DND-41 (cell line): ENCODE results near the gene CBARP.
A peak's percentile ranks its signal among the peaks of the same experiment; 100 is the strongest.

Experiments used
- ATAC-seq: fragments of 200-7000 bp; cut with Tn5 transposase; 3 replicates; pipeline ENCODE4 v1.9.1; 2021; ENCODE audit warnings: low read depth; ENCODE audit not compliant: insufficient read depth
- DNase-seq: peaks from one replicate; pipeline ENCODE4 v3.0.0-alpha.2; 2020
- H2AFZ ChIP-seq: 2 replicates; pipeline ENCODE4 v1.6.0; 2012; ENCODE audit warnings: low read depth, low read length
- H3K27ac ChIP-seq: 2 replicates; pipeline ENCODE4 v1.5.1; 2012; ENCODE audit warnings: low read length, inconsistent platforms
- H3K27me3 ChIP-seq: fragments of 200-600 bp; sonication (generic); 2 replicates; pipeline ENCODE4 v1.6.0; 2012; ENCODE audit warnings: low read length, mild to moderate bottlenecking, inconsistent platforms; ENCODE audit not compliant: insufficient read depth, poor library complexity
- H3K36me3 ChIP-seq: 2 replicates; pipeline ENCODE4 v1.5.1; 2012; ENCODE audit warnings: low read length, inconsistent platforms; ENCODE audit not compliant: insufficient read depth
- H3K4me1 ChIP-seq: 2 replicates; pipeline ENCODE4 v1.5.1; 2012; ENCODE audit warnings: mild to moderate bottlenecking, low read length; ENCODE audit not compliant: insufficient read depth
- H3K4me2 ChIP-seq: 2 replicates; pipeline ENCODE4 v1.6.0; 2012; ENCODE audit warnings: mild to moderate bottlenecking, moderate library complexity, low read length, inconsistent platforms; ENCODE audit not compliant: insufficient read depth
- H3K4me3 ChIP-seq, 2 experiments: fragments of 200-600 bp in 1 of 2; shearing (Covaris generic) in 1 of 2; 2 replicates each; pipeline ENCODE4 v1.5.1; 2012 to 2016; ENCODE audit warnings: inconsistent platforms in 2 of 2, low read length in 2 of 2, mild to moderate bottlenecking in 2 of 2, low read depth in 1 of 2, moderate library complexity in 1 of 2
- H3K79me2 ChIP-seq: 2 replicates; pipeline ENCODE4 v1.6.0; 2012; ENCODE audit warnings: low read length, inconsistent platforms; ENCODE audit not compliant: insufficient read depth
- H3K9ac ChIP-seq: 2 replicates; pipeline ENCODE4 v1.6.0; 2012; ENCODE audit warnings: low read depth, mild to moderate bottlenecking, inconsistent platforms, low read length, moderate library complexity
- H3K9me3 ChIP-seq: 2 replicates; pipeline ENCODE4 v1.5.1; 2012; ENCODE audit warnings: low read length, moderate library complexity, mild to moderate bottlenecking, inconsistent platforms; ENCODE audit not compliant: insufficient read depth, severe bottlenecking
- H4K20me1 ChIP-seq: 2 replicates; pipeline ENCODE4 v1.6.0; 2012; ENCODE audit warnings: low read length; ENCODE audit not compliant: insufficient read depth
- CTCF ChIP-seq: IDR thresholded peaks from 2 replicates; pipeline ENCODE4 v1.5.1; 2012; ENCODE audit warnings: borderline replicate concordance, low read length, moderate library complexity, mild to moderate bottlenecking; ENCODE audit not compliant: poor library complexity, severe bottlenecking; ENCODE audit errors: extremely low read depth
- EZH2 ChIP-seq: IDR thresholded peaks from 3 replicates; pipeline ENCODE4 v1.6.1; 2012; ENCODE audit warnings: borderline replicate concordance, low read depth, mild to moderate bottlenecking, moderate library complexity, low read length, inconsistent platforms; ENCODE audit not compliant: severe bottlenecking

The CBARP gene

GRCh38 chr19:1252221-1252820, 14.5 kb upstream of the CBARP start:
- peaks cover 57% of the 10 kb centered on the region for H3K4me1 ChIP-seq
- no peaks in the 10 kb centered on the region for H3K27me3 ChIP-seq
- H3K36me3 ChIP-seq, result peaks cover 46% of the 10 kb centered on the region
- DNase-seq (peak; percentile 70), ATAC-seq (no peak)
- H3K79me2 ChIP-seq, result peaks cover 55% of the 10 kb centered on the region
- H3K9ac ChIP-seq, result peak overlapping the region; percentile 41
- no peak for TF ChIP-seq CTCF
- no peak for TF ChIP-seq EZH2
- peak overlapping the region; percentile 29 for H3K27ac ChIP-seq
- no peak overlapping the region for H2AFZ ChIP-seq
- no peaks in the 10 kb centered on the region for H3K9me3 ChIP-seq
- peak overlapping the region in 1 of 2 experiments; percentile 44; a peak in 2 of 4 replicates for H3K4me3 ChIP-seq
- peak overlapping the region; percentile 77 for H3K4me2 ChIP-seq
- H4K20me1 ChIP-seq, result peaks cover 55% of the 10 kb centered on the region

- Histone ChIP-seq H3K9ac (peak overlapping the region; percentile 96), H3K9me3 (no peaks in the 10 kb centered on the region), H3K4me2 (peak overlapping the region; percentile 77), H4K20me1 (peaks cover 50% of the 10 kb centered on the region), H3K27me3 (no peaks in the 10 kb centered on the region), H3K27ac (peak overlapping the region; percentile 87), H3K79me2 (peaks cover 54% of the 10 kb centered on the region), H3K4me1 (peaks cover 49% of the 10 kb centered on the region), H3K36me3 (peaks cover 38% of the 10 kb centered on the region), H2AFZ (no peak overlapping the region), H3K4me3 (peak overlapping the region; percentile 87 to 93)
- ATAC-seq (peak; percentile 25), DNase-seq (peak; percentile 83)
- TF ChIP-seq CTCF (no peak), EZH2 (no peak)
Measured at GRCh38 chr19:1251330-1252220, 13.8 kb upstream of the CBARP start.

- Histone ChIP-seq H3K27ac (peak overlapping the region; percentile 87), H3K36me3 (peaks cover 31% of the 10 kb centered on the region), H3K27me3 (no peaks in the 10 kb centered on the region), H4K20me1 (peaks cover 44% of the 10 kb centered on the region), H3K4me1 (peaks cover 47% of the 10 kb centered on the region), H3K4me3 (peak overlapping the region; percentile 87 to 93), H3K9me3 (no peaks in the 10 kb centered on the region), H3K9ac (peak overlapping the region; percentile 96), H3K79me2 (peaks cover 52% of the 10 kb centered on the region), H3K4me2 (peak overlapping the region; percentile 77), H2AFZ (peak overlapping the region; percentile 44; the same call in 1 of the 2 replicates)
- ATAC-seq (peak; percentile 6; the same call in 1 of the 3 replicates), DNase-seq (peak; percentile 78)
- no peak for TF ChIP-seq EZH2
- TF ChIP-seq CTCF, result peak; percentile 7
Measured at GRCh38 chr19:1250437-1251260, 12.8 kb upstream of the CBARP start.
